ENCODE results near the gene MRPS18A. TPM values are rescaled to one million over a fixed set of nuclear protein-coding genes. Genes with fewer than 3 reads are reported as not detected.
A peak's percentile ranks its signal among the peaks of the same experiment; 100 is the strongest.

Gene MRPS18A
- total RNA-seq = 44.2 and 57.1 TPM in 2 replicates

GRCh38 chr6:43687437-43688347, at the start of gene MRPS18A:
MRPS18A (minus strand) TSS chr6:43687791; CDS start chr6:43687779, 12 bp downstream.
- DNase-seq = peak; percentile 82

DNA sequence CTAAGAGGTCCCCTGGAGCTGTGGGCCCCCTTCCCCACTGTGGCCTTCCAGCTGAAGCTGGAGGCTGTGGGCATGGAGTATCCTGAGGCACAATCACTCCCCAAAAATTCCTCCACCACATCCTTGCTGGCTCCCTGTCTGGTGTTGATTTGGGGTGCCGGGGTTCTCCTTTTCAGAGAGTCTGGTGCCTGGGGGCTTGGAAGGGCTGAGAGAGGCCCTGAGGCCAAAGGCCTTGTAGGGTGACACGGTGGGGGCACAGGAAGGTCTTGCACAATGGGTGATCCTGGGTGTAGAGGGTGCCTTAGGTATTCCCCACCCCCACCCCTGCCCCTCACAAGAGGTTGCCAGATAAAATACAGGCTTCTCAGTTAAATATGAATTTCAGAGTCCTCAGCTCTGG, 49.3 kb upstream of the MRPS18A start:
- no peak for DNase-seq

DNA sequence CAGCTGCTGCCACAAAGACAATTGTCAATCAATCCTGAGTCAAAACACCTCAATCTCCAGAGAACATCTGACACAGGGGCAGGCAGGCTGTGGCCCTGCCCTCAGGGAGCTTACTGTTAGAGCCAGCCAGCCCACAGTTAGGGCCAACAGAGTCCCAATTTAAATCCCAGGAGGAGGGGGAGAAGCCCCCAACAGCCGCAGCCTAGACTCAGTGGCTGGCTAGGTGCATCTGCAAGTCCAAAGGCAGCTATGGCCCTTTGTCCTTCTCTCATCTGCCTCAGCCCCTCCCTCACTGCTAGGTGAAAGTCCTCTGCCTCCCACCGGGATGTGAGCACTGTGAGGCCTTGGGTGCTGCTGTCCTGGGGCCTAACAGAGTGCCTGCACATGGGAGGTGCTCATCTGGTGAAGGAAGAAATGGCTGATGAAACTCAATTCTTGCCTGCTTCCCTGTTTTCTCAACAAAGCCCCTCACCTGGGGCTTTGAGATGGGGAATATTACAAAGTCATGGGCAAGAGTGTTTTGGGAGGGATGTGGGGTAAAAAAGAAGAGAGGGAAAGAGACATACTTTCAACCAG, 48.7 kb upstream of the MRPS18A start:
- no peak for DNase-seq

GRCh38 chr6:43735642-43736199, 48.1 kb upstream of the MRPS18A start:
- DNase-seq = no peak

- no peak for DNase-seq
Observed at GRCh38 chr6:43734294-43734665, 46.7 kb upstream of the MRPS18A start.

DNA sequence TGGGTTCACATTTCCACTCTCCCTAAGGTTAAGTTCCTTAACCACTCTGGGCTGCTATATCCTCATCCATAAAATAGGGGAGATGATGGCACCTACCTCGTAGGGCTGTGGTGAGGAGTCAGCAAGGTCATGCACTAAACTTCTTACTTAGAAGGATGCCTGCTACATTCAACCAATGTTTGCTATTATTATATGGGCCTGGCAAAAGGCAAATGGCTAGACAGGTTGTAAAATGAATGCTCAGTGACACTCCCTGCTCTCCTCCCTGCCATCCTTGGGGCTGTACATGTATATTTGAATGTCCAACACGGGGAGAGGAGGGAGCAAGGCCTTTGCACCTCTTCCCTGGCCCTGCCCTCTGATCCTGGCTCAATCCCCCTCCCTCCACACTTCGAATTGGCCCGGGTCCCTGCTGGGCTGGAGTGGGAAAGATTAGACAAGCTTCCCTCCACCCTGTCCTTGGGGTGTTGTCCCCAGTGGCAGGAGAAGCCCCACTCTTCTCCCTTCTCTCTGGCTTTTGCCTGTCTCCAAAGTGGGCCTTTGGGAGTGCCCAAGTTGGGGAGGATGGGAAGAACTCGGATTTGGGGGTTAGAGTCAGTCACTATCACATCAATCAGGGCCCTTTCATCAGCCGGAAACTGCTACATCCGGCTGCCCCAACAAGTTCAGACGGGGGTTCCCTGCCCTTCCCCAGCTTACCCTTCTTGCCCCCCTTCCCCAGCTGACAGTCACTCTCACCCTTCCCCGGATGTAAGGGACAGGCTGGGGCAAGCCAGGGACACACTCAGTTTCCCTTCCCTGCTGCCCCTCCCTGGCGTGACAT, 46.1 kb upstream of the MRPS18A start:
- DNase-seq = peak; percentile 11

- no peak for DNase-seq
Observed at GRCh38 chr6:43730634-43731033, 43.0 kb upstream of the MRPS18A start.

DNA sequence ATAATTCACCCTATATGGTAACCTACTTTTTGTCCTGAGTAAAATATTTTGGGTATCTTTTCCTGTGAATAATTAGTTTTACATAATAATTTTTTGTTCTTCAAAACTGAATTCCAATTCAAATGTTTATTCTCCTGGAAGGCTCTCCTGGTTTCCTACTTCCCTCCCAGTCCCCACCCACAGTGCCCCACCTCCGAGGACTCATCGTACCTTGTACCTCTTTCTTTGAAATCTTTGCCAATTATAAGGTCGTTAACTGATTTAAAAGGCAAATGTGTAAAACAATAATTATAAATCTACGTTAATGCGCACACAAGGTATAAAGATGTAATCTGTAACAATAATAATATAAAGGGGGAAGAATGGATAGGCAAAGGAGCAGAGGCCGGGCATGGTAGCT, 41.9 kb upstream of the MRPS18A start:
- no peak for DNase-seq

GRCh38 chr6:43728586-43728985, 41.0 kb upstream of the MRPS18A start:
- no peak for DNase-seq

DNA sequence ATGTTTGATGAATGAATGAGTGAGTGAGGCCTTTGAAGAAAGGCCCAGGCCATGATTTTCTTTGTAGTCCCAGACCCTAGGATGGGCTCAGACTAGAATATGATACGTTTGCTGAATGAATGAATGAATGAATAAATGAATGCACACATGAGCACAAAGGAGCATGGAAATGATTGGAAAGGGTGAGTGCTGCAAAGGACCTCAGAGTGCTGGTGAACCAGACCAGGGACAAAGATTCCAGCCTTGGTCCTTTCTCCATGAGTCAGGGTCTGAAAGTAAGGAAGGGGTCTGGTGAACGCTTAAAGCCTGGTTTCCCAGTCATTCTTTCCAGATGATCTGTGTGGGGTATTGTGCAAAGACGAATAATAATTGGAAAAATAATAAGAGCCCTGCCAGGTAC, 40.0 kb upstream of the MRPS18A start:
- DNase-seq = no peak

GRCh38 chr6:43725643-43726580, 38.3 kb upstream of the MRPS18A start:
- DNase-seq = no peak

- DNase-seq = no peak
Observed at GRCh38 chr6:43724914-43725642, 37.5 kb upstream of the MRPS18A start.

DNA sequence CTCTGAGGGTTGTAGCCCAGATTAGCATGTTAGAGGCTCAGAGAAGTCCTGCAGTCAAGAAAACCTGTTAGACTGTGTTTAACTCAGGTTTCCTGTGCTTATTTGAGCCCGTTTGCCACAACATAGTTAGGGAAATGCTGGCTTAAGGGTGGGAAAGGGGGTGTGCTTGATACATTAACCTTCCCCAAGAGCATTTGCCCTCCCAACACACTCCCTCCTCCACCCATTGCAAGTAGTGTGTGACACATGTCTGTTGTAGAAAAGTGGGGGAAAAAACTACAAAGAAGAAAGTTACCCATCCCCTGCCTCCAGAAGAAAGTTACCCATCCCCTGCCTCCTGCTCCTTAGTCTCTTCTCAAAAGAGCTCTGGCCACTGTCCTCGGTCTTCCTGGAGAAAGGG, 36.8 kb upstream of the MRPS18A start:
- DNase-seq = no peak

DNA sequence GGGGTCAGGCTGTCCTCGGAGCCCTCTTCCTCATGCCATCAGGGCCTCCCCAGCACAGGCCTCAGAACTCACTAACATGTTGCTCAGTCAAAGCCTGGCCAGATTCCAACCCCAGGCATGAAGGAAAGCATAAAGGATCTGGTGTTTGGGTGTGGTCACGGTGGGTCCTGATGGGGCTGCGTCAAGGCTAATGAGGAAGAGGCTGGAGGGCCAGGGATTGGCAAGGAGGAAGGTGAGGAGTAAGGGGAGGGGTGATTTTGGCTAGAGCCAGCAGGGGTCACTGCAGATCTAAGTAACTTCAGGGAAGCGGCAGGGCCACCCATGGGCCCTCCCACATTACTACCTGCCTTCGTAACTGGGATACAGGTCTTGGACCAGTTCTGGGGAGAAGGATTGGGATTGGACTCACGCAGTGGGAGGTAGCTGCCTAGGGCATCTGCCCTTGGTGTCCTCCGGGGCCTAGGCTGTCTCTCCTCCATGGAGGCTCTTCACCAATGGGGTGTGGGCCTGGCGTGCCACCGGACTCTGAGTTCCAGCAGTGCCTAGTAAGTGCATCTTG, 36.2 kb upstream of the MRPS18A start:
- DNase-seq = peak; percentile 82

- DNase-seq = no peak
Observed at GRCh38 chr6:43722920-43723545, 35.4 kb upstream of the MRPS18A start.

DNA sequence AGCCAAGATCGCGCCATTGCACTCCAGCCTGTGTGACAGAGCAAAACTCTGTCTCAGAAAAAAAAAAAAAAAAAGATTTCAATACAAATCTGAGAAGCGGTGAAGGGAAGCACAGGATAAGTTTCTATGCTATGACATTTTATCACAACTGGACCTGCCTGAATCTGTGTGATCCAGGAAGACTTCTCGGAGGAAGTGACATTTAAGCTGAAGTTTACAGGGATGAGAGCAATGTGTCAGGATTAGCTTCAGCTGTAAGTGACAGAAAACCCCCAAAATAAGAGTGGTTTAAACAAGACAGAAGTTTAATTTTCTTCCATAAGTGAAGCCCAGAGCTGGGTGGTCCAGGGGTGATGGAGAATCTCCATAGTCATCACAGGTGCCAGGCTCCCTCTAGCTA, 33.4 kb upstream of the MRPS18A start:
- no peak for DNase-seq

- no peak for DNase-seq
Observed at GRCh38 chr6:43719511-43719910, 31.9 kb upstream of the MRPS18A start.

- peak; percentile 15 for DNase-seq
Observed at GRCh38 chr6:43718387-43719105, 31.0 kb upstream of the MRPS18A start.

GRCh38 chr6:43717822-43718221, 30.2 kb upstream of the MRPS18A start:
- DNase-seq = no peak

DNA sequence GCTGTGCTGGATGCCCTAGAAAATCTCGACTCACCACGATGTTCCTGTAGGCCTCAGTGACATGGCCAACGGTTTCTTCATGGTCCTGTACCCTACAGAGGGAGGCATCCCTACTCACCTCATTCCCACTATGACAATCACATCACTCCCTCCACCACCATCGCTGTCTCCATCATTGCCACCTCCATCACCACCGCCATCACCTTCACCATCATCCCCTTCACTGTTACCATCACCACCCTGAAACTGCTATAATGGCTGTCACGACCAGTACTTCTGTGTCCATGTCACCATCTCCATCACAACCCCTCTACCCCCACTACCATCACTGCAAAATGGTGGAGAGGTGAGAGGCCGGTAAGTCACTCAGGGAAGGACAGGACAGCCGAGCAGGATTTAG, 29.8 kb upstream of the MRPS18A start:
- no peak for DNase-seq
